SK-N-SH (cell line): ENCODE measurements around the gene LRRC75A. TPM values are rescaled to one million over a fixed set of nuclear protein-coding genes. Genes with fewer than 3 reads are reported as not detected.

Source experiments
- CTCF ChIA-PET: fragments of 300-600, 350-600 bp; formaldehyde crosslinking; extraction: SDS; loops from one replicate; lab custom pipeline; 2021; lab: Yijun Ruan, JAX
- POLR2A ChIA-PET: fragments of 350-600 bp; sonication (Branson Sonifier 250); formaldehyde crosslinking; extraction: SDS; loops from one replicate; lab custom pipeline; 2020; ENCODE audit warnings: antibody characterized with exemption, inconsistent platforms; lab: Yijun Ruan, JAX
- DNase-seq: peaks from one replicate; pipeline ENCODE4 v3.0.0; 2012
- H2AFZ ChIP-seq: fragments of 200-600 bp; sonication (generic); 2 replicates; pipeline ENCODE4 v1.8.1; 2016; ENCODE audit warnings: antibody characterized with exemption, mild to moderate bottlenecking, low read depth
- H3F3A ChIP-seq: fragments of 200-600 bp; sonication (generic); replicated peaks from 2 replicates; pipeline ENCODE3; 2016; ENCODE audit warnings: antibody characterized with exemption, mild to moderate bottlenecking; ENCODE audit not compliant: insufficient read depth
- H3K27ac ChIP-seq, 2 experiments: fragments of 200-500 bp in 1 of 2; fragments of 200-600 bp in 1 of 2; sonication (Bioruptor generic) in 1 of 2; sonication (generic), shearing (Covaris generic) in 1 of 2; 2 replicates each; pipeline versions ENCODE4 v1.5.1 to v1.6.1; 2014 to 2016; ENCODE audit warnings: low read depth in 2 of 2, inconsistent platforms in 1 of 2, low read length in 1 of 2, mild to moderate bottlenecking in 1 of 2, mixed read lengths in 1 of 2
- H3K27me3 ChIP-seq: fragments of 200-600 bp; sonication (generic), shearing (Covaris generic); 2 replicates; pipeline ENCODE4 v1.6.1; 2016; ENCODE audit warnings: mixed run types; ENCODE audit not compliant: insufficient read depth
- H3K36me3 ChIP-seq, 2 experiments: fragments of 200-500 bp in 1 of 2; fragments of 200-600 bp in 1 of 2; sonication (Bioruptor generic) in 1 of 2; sonication (generic) in 1 of 2; replicated peaks in 1 of 2; 2 replicates each; pipeline versions ENCODE3 to v1.5.1; 2014 to 2016; ENCODE audit warnings: low read length in 1 of 2, mild to moderate bottlenecking in 1 of 2; ENCODE audit not compliant: insufficient read depth in 2 of 2, control insufficient read depth in 1 of 2
- H3K4me1 ChIP-seq, 2 experiments: fragments of 200-500 bp in 1 of 2; fragments of 200-600 bp in 1 of 2; sonication (Bioruptor generic) in 1 of 2; sonication (generic), shearing (Covaris generic) in 1 of 2; 2 replicates each; pipeline versions ENCODE4 v1.5.1 to v1.6.1; 2014 to 2016; ENCODE audit warnings: low read depth in 1 of 2, low read length in 1 of 2, mixed run types in 1 of 2; ENCODE audit not compliant: insufficient read depth in 2 of 2, control insufficient read depth in 1 of 2
- H3K4me2 ChIP-seq: fragments of 200-600 bp; sonication (generic), shearing (Covaris generic); 2 replicates; pipeline ENCODE4 v1.6.1; 2017; ENCODE audit warnings: mixed run types
- H3K4me3 ChIP-seq, 2 experiments: fragments of 200-500 bp in 1 of 2; fragments of 200-600 bp in 1 of 2; sonication (Bioruptor generic) in 1 of 2; sonication (generic), shearing (Covaris generic) in 1 of 2; 2 replicates each; pipeline versions ENCODE4 v1.5.1 to v1.8.1; 2014 to 2016; ENCODE audit warnings: low read depth in 2 of 2, inconsistent platforms in 1 of 2, low read length in 1 of 2, mild to moderate bottlenecking in 1 of 2, mixed read lengths in 1 of 2, moderate library complexity in 1 of 2
- H3K79me2 ChIP-seq: fragments of 200-600 bp; sonication (generic); 2 replicates; pipeline ENCODE4 v1.8.1; 2017; ENCODE audit warnings: mild to moderate bottlenecking; ENCODE audit not compliant: insufficient read depth
- H3K9ac ChIP-seq: fragments of 200-600 bp; sonication (generic); 2 replicates; pipeline ENCODE4 v1.6.1; 2017; ENCODE audit warnings: mixed run types
- H3K9me2 ChIP-seq: fragments of 200-600 bp; sonication (generic); 2 replicates; pipeline ENCODE4 v1.6.1; 2017; ENCODE audit warnings: mixed run types
- H3K9me3 ChIP-seq: fragments of 200-600 bp; sonication (generic); 2 replicates; pipeline ENCODE4 v1.6.1; 2017; ENCODE audit warnings: mixed run types, mild to moderate bottlenecking, moderate library complexity
- H4K20me1 ChIP-seq: fragments of 200-600 bp; sonication (generic); 2 replicates; pipeline ENCODE4 v1.6.1; 2017; ENCODE audit warnings: mild to moderate bottlenecking, mixed run types; ENCODE audit not compliant: insufficient read depth
- CHD2 ChIP-seq: fragments of 150-350 bp; IDR thresholded peaks from 2 replicates; pipeline ENCODE4 v1.6.1; 2018; ENCODE audit warnings: low read length; ENCODE audit not compliant: partially characterized antibody
- MXI1 ChIP-seq: IDR thresholded peaks from 2 replicates; pipeline ENCODE4 v1.6.1; 2012; ENCODE audit warnings: mild to moderate bottlenecking, low read depth, low read length, improper control_type of control experiment
- NFIC ChIP-seq: IDR thresholded peaks from 2 replicates; pipeline ENCODE4 v1.4.0; 2012; ENCODE audit warnings: borderline replicate concordance
- NRF1 ChIP-seq: IDR thresholded peaks from 2 replicates; pipeline ENCODE4 v1.6.1; 2012; ENCODE audit warnings: low read depth, mild to moderate bottlenecking, low read length
- RCOR1 ChIP-seq: fragments of 150-350 bp; IDR thresholded peaks from 2 replicates; pipeline ENCODE4 v1.6.1; 2017; ENCODE audit warnings: antibody characterized with exemption, low read length
- RFX5 ChIP-seq: IDR thresholded peaks from 2 replicates; pipeline ENCODE4 v1.6.1; 2012; ENCODE audit warnings: mild to moderate bottlenecking, improper control_type of control experiment, low read length
- SIN3A ChIP-seq: IDR thresholded peaks from 2 replicates; pipeline ENCODE4 v1.6.1; 2012; ENCODE audit warnings: low read depth, mild to moderate bottlenecking, low read length, moderate library complexity, borderline replicate concordance
- SMC3 ChIP-seq: IDR thresholded peaks from 2 replicates; pipeline ENCODE4 v1.6.1; 2012; ENCODE audit warnings: low read depth, low read length, improper control_type of control experiment
- TAF1 ChIP-seq: IDR thresholded peaks from 2 replicates; pipeline ENCODE4 v1.6.1; 2012; ENCODE audit warnings: low read depth, mild to moderate bottlenecking, low read length, moderate library complexity, borderline replicate concordance
- TCF12 ChIP-seq: IDR thresholded peaks from 2 replicates; pipeline ENCODE4 v1.4.0; 2012
- WGBS: methylation state at CpG from one replicate; pipeline ENCODE4 v1.1.6; 2017; ENCODE audit warnings: low lambda C conversion rate; 5-methylcytosine and 5-hydroxymethylcytosine counted together
- polyA plus RNA-seq, 3 experiments: library from polyadenylated mRNA; depleted of rRNA; stranded (reverse); fragments of >200 nt; gene quantifications; 2 replicates each; pipeline ENCODE4 v1.2.3, GENCODE V29; 2012
- TF ChIP-seq, protein P1 (sequence below): IDR thresholded peaks from 2 replicates; pipeline ENCODE4 v1.4.0; 2012; ENCODE audit warnings: low read depth
- TF ChIP-seq, protein P2 (sequence below): fragments of 150-350 bp; IDR thresholded peaks from 2 replicates; pipeline ENCODE4 v1.6.1; 2017; ENCODE audit warnings: antibody characterized with exemption, low read length, low read depth, borderline replicate concordance

The LRRC75A gene
- polyA plus RNA-seq, 1 of the 3 experiments (the other 2 are of a cell fraction) = 1.2 TPM

DNA sequence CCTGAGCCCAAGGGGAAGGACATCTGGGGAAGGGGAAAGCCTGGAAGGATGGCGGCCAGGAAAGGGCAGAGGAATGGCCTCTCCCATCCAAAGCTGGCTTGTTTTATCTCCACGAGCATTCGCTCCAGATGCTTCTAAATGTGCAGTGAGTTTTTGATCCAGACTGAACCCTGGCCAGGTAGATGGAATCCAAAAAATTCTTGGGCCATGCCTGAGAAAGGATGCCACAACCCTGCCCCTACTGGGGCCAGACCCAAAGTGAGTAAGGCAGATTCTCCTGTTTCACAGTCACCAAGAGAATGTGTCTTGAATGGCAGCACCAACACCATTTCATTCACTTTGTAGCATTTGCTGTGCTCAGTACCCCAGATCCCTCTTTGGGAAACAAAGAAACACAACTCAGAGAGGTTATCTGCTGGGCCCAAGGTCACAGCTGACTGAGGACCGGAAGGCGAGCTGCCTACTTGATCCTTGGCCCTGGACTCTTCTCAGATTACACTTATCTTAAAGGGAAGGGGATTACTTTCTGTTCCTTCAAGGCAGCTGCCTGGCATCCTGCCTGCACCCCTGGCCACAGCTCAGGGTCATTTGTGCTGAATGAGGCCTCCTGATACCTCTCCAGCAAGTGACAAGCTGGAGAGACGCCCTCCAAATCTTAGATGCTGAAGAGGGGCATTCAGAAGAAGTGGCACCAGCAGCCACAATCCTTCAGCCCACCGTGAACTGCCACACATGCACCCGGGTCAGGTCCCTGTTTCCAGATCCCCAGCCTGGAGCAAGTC is 3.6 kb downstream of the LRRC75A start:
- H3K9me2 ChIP-seq = no peaks in the 10 kb centered on the region
- no peaks in the 10 kb centered on the region for H3F3A ChIP-seq
- H3K27ac ChIP-seq = no peak overlapping the region
- DNase-seq = no peak
- H3K4me3 ChIP-seq = no peak overlapping the region
- H2AFZ ChIP-seq = no peak overlapping the region
- H3K4me1 ChIP-seq = peaks cover 15 to 53% of the 10 kb centered on the region in 2 experiments; a peak in 2 of 4 replicates
- no peak overlapping the region for H3K4me2 ChIP-seq
- no peak overlapping the region for H3K9ac ChIP-seq
- WGBS = 92% methylated on average over 7 of the region's 8 CpGs
- TF ChIP-seq, protein P1, sequence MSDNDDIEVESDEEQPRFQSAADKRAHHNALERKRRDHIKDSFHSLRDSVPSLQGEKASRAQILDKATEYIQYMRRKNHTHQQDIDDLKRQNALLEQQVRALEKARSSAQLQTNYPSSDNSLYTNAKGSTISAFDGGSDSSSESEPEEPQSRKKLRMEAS = no peak
- no peak for TF ChIP-seq MXI1
- TF ChIP-seq, protein P2, sequence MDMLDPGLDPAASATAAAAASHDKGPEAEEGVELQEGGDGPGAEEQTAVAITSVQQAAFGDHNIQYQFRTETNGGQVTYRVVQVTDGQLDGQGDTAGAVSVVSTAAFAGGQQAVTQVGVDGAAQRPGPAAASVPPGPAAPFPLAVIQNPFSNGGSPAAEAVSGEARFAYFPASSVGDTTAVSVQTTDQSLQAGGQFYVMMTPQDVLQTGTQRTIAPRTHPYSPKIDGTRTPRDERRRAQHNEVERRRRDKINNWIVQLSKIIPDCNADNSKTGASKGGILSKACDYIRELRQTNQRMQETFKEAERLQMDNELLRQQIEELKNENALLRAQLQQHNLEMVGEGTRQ = no peak
- no peak for TF ChIP-seq TAF1
- TF ChIP-seq RCOR1 = no peak
- no peak for TF ChIP-seq NRF1
- no peak for TF ChIP-seq SMC3
- no peak for TF ChIP-seq RFX5
- TF ChIP-seq, all 33 proteins: peak for 0
- no peaks in the 10 kb centered on the region for H4K20me1 ChIP-seq
- H3K36me3 ChIP-seq = no peaks in the 10 kb centered on the region
- H3K27me3 ChIP-seq = peaks cover 11% of the 10 kb centered on the region; the same call in 1 of the 2 replicates
- no peaks in the 10 kb centered on the region for H3K9me3 ChIP-seq
- ChIA-PET POLR2A (no interaction called here), CTCF (interaction anchor here (1.0 to 4.0 kb wide), 6 partner anchors 10 to 124 kb away, joined by 3 to 22 read pairs (median 6); no protein-coding TSS in a partner anchor)
- H3K79me2 ChIP-seq = no peaks in the 10 kb centered on the region

DNA sequence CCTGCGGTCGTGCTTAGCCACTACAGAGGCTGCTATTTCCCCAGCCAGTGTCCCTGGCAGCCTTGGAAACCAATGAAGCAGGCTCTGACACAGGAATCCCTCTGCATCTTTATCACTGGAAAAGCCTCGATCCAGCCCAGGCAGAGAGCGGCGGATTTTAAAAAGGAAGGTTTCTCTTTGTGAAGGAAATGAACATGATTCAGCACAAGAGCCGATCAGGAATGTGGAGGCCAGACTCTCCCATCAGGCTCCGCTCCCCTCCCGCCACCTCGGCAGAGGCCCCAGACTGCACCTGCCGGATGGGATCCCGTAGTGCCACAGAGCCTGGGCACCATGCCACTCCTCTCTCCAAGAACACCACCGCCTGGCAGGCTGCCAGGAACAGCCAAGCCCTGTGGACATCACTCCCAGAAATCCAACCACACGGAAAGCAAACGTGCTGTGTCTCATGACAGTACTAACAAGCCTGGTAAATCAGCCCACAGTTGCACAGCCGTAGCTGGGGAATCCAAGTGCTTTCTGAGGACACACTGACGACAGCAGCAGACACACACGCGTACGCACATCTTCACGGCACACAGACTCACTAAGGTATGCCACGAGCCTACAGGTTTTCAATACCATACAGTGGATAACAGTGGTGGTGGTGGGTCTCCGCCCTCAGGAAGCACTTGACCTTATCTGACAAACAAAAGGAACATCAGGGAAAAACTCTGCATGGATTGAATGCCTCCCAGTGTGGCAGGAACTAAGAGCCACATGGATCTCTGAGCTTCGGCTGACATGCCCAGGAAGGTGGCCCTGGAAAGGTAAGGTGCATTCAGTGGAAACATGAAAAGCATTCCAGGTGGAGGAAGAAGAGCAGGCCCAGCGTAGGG is 5.4 kb downstream of the LRRC75A start:
- Histone ChIP-seq H3F3A (no peaks in the 10 kb centered on the region), H3K27ac (peak overlapping the region; percentile 51 to 94; a peak in 3 of 4 replicates), H3K9me2 (no peaks in the 10 kb centered on the region), H3K4me3 (no peak overlapping the region), H3K4me2 (peak overlapping the region; percentile 69), H3K36me3 (no peaks in the 10 kb centered on the region), H3K27me3 (no peaks in the 10 kb centered on the region), H3K4me1 (peaks cover 15 to 57% of the 10 kb centered on the region in 2 experiments; a peak in 2 of 4 replicates), H2AFZ (peak overlapping the region; percentile 49; the same call in 1 of the 2 replicates), H3K9me3 (no peaks in the 10 kb centered on the region), H3K9ac (0 out of 2 replicates have a peak overlapping the region, but pooled peaks have one; percentile 13), H4K20me1 (no peaks in the 10 kb centered on the region), H3K79me2 (no peaks in the 10 kb centered on the region)
- 47% methylated on average over 14 of the region's 24 CpGs for WGBS
- ChIA-PET CTCF (interaction anchor here (1.2 to 4.0 kb wide), 4 partner anchors 22 to 122 kb away, joined by 4 to 22 read pairs (median 7); no protein-coding TSS in a partner anchor), POLR2A (no interaction called here)
- DNase-seq = peak; percentile 81
- TF ChIP-seq NFIC (peak; percentile 95), TCF12 (peak; percentile 69; the same call in 1 of the 2 replicates), MXI1 (0 out of 2 replicates have a peak, but pooled peaks have one; percentile 53), SIN3A (no peak), CHD2 (peak; percentile 36)
- TF ChIP-seq, protein P1 = peak; percentile 23; the same call in 1 of the 2 replicates
